SK-N-SH (cell line): ENCODE data around the gene CPNE7. TPM values are rescaled to one million over a fixed set of nuclear protein-coding genes. Genes with fewer than 3 reads are reported as not detected.
"Not testable (repeated sequence)": the region's sequence is repeated elsewhere in the genome, so short reads cannot be mapped to it uniquely, and the experiment has no call there.

Experiments
- CTCF ChIA-PET: fragments of 300-600, 350-600 bp; formaldehyde crosslinking; extraction: SDS; loops from one replicate; lab custom pipeline; 2021; lab: Yijun Ruan, JAX
- POLR2A ChIA-PET: fragments of 350-600 bp; sonication (Branson Sonifier 250); formaldehyde crosslinking; extraction: SDS; loops from one replicate; lab custom pipeline; 2020; ENCODE audit warnings: antibody characterized with exemption, inconsistent platforms; lab: Yijun Ruan, JAX
- DNase-seq: peaks from one replicate; pipeline ENCODE4 v3.0.0; 2012
- H2AFZ ChIP-seq: fragments of 200-600 bp; sonication (generic); 2 replicates; pipeline ENCODE4 v1.8.1; 2016; ENCODE audit warnings: antibody characterized with exemption, mild to moderate bottlenecking, low read depth
- H3F3A ChIP-seq: fragments of 200-600 bp; sonication (generic); replicated peaks from 2 replicates; pipeline ENCODE3; 2016; ENCODE audit warnings: antibody characterized with exemption, mild to moderate bottlenecking; ENCODE audit not compliant: insufficient read depth
- H3K27ac ChIP-seq, 2 experiments: fragments of 200-500 bp in 1 of 2; fragments of 200-600 bp in 1 of 2; sonication (Bioruptor generic) in 1 of 2; sonication (generic), shearing (Covaris generic) in 1 of 2; 2 replicates each; pipeline versions ENCODE4 v1.5.1 to v1.6.1; 2014 to 2016; ENCODE audit warnings: low read depth in 2 of 2, inconsistent platforms in 1 of 2, low read length in 1 of 2, mild to moderate bottlenecking in 1 of 2, mixed read lengths in 1 of 2
- H3K27me3 ChIP-seq: fragments of 200-600 bp; sonication (generic), shearing (Covaris generic); 2 replicates; pipeline ENCODE4 v1.6.1; 2016; ENCODE audit warnings: mixed run types; ENCODE audit not compliant: insufficient read depth
- H3K36me3 ChIP-seq, 2 experiments: fragments of 200-500 bp in 1 of 2; fragments of 200-600 bp in 1 of 2; sonication (Bioruptor generic) in 1 of 2; sonication (generic) in 1 of 2; replicated peaks in 1 of 2; 2 replicates each; pipeline versions ENCODE3 to v1.5.1; 2014 to 2016; ENCODE audit warnings: low read length in 1 of 2, mild to moderate bottlenecking in 1 of 2; ENCODE audit not compliant: insufficient read depth in 2 of 2, control insufficient read depth in 1 of 2
- H3K4me1 ChIP-seq, 2 experiments: fragments of 200-500 bp in 1 of 2; fragments of 200-600 bp in 1 of 2; sonication (Bioruptor generic) in 1 of 2; sonication (generic), shearing (Covaris generic) in 1 of 2; 2 replicates each; pipeline versions ENCODE4 v1.5.1 to v1.6.1; 2014 to 2016; ENCODE audit warnings: low read depth in 1 of 2, low read length in 1 of 2, mixed run types in 1 of 2; ENCODE audit not compliant: insufficient read depth in 2 of 2, control insufficient read depth in 1 of 2
- H3K4me2 ChIP-seq: fragments of 200-600 bp; sonication (generic), shearing (Covaris generic); 2 replicates; pipeline ENCODE4 v1.6.1; 2017; ENCODE audit warnings: mixed run types
- H3K4me3 ChIP-seq, 2 experiments: fragments of 200-500 bp in 1 of 2; fragments of 200-600 bp in 1 of 2; sonication (Bioruptor generic) in 1 of 2; sonication (generic), shearing (Covaris generic) in 1 of 2; 2 replicates each; pipeline versions ENCODE4 v1.5.1 to v1.8.1; 2014 to 2016; ENCODE audit warnings: low read depth in 2 of 2, inconsistent platforms in 1 of 2, low read length in 1 of 2, mild to moderate bottlenecking in 1 of 2, mixed read lengths in 1 of 2, moderate library complexity in 1 of 2
- H3K79me2 ChIP-seq: fragments of 200-600 bp; sonication (generic); 2 replicates; pipeline ENCODE4 v1.8.1; 2017; ENCODE audit warnings: mild to moderate bottlenecking; ENCODE audit not compliant: insufficient read depth
- H3K9ac ChIP-seq: fragments of 200-600 bp; sonication (generic); 2 replicates; pipeline ENCODE4 v1.6.1; 2017; ENCODE audit warnings: mixed run types
- H3K9me2 ChIP-seq: fragments of 200-600 bp; sonication (generic); 2 replicates; pipeline ENCODE4 v1.6.1; 2017; ENCODE audit warnings: mixed run types
- H3K9me3 ChIP-seq: fragments of 200-600 bp; sonication (generic); 2 replicates; pipeline ENCODE4 v1.6.1; 2017; ENCODE audit warnings: mixed run types, mild to moderate bottlenecking, moderate library complexity
- H4K20me1 ChIP-seq: fragments of 200-600 bp; sonication (generic); 2 replicates; pipeline ENCODE4 v1.6.1; 2017; ENCODE audit warnings: mild to moderate bottlenecking, mixed run types; ENCODE audit not compliant: insufficient read depth
- ELF1 ChIP-seq: IDR thresholded peaks from 2 replicates; pipeline ENCODE4 v1.4.0; 2012
- EZH2phosphoT487 ChIP-seq: fragments of 200-600 bp; sonication (generic); IDR thresholded peaks from 2 replicates; pipeline ENCODE4 v1.6.1; 2017; ENCODE audit warnings: low read depth, mixed run types, mild to moderate bottlenecking, antibody characterized with exemption, moderate library complexity, borderline replicate concordance
- FOSL2 ChIP-seq: IDR thresholded peaks from 2 replicates; pipeline ENCODE4 v1.4.0; 2012; ENCODE audit warnings: low read depth, mild to moderate bottlenecking, moderate library complexity, borderline replicate concordance
- FOXM1 ChIP-seq: IDR thresholded peaks from 2 replicates; pipeline ENCODE4 v1.4.0; 2012; ENCODE audit warnings: low read depth, mild to moderate bottlenecking
- GATA2 ChIP-seq: sonication (generic); formaldehyde crosslinking; IDR thresholded peaks from 2 replicates; pipeline ENCODE4 v1.5.0; 2020; ENCODE audit warnings: mild to moderate bottlenecking, missing genetic modification reagents
- NRF1 ChIP-seq: IDR thresholded peaks from 2 replicates; pipeline ENCODE4 v1.6.1; 2012; ENCODE audit warnings: low read depth, mild to moderate bottlenecking, low read length
- PBX3 ChIP-seq: IDR thresholded peaks from 2 replicates; pipeline ENCODE4; 2012
- POLR2AphosphoS5 ChIP-seq: IDR thresholded peaks from 2 replicates; pipeline ENCODE4 v1.6.1; 2012; ENCODE audit warnings: low read depth, low read length
- RFX5 ChIP-seq: IDR thresholded peaks from 2 replicates; pipeline ENCODE4 v1.6.1; 2012; ENCODE audit warnings: mild to moderate bottlenecking, improper control_type of control experiment, low read length
- RXRA ChIP-seq: IDR thresholded peaks from 2 replicates; pipeline ENCODE4 v1.4.0; 2012; ENCODE audit warnings: low read depth, mild to moderate bottlenecking, borderline replicate concordance
- USF1 ChIP-seq: IDR thresholded peaks from 2 replicates; pipeline ENCODE4 v1.4.0; 2012; ENCODE audit warnings: low read depth, borderline replicate concordance
- WGBS: methylation state at CpG from one replicate; pipeline ENCODE4 v1.1.6; 2017; ENCODE audit warnings: low lambda C conversion rate; 5-methylcytosine and 5-hydroxymethylcytosine counted together
- polyA plus RNA-seq, 3 experiments: library from polyadenylated mRNA; depleted of rRNA; stranded (reverse); fragments of >200 nt; gene quantifications; 2 replicates each; pipeline ENCODE4 v1.2.3, GENCODE V29; 2012
- TF ChIP-seq, protein P1 (sequence below): IDR thresholded peaks from 2 replicates; pipeline ENCODE4 v1.4.0; 2012; ENCODE audit warnings: low read depth, borderline replicate concordance

CPNE7 gene
- polyA plus RNA-seq, 1 of the 3 experiments (the other 2 are of a cell fraction), result 3.9 TPM

DNA sequence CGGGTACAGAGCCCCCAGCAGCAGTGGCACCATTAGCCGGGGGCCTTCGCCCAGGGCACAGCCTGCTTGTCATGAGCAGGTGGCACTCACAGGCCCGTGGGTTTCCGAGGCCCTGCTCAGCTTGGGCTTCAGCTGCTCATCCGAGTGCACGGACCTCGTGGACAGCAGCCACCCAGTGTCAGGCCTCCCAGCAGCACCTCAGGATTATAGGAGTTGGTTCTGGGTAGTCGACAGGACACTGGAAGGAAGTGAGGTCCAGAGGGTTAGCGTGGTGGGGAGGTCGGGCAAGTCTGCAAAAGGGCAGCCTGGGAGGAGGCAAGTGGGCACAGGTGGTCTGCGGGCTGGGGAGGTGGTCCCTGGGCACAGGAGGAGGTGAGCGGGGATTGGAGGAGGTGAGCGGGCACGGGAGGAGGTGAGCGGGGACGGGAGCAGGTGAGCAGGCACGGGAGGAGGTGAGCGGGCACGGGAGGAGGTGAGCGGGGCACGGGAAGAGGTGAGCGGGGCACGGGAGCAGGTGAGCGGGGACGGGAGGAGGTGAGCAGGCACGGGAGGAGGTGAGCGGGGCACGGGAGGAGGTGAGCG is 5.1 kb upstream of the CPNE7 start:
- H3K36me3 ChIP-seq, result no peaks in the 10 kb centered on the region
- H3K79me2 ChIP-seq, result no peaks in the 10 kb centered on the region
- no peak for TF ChIP-seq POLR2AphosphoS5
- no peak for TF ChIP-seq GATA2 (CRISPR knock-in tag)
- TF ChIP-seq PBX3, result no peak
- no peak for TF ChIP-seq USF1
- TF ChIP-seq FOXM1, result no peak
- TF ChIP-seq, protein P1, sequence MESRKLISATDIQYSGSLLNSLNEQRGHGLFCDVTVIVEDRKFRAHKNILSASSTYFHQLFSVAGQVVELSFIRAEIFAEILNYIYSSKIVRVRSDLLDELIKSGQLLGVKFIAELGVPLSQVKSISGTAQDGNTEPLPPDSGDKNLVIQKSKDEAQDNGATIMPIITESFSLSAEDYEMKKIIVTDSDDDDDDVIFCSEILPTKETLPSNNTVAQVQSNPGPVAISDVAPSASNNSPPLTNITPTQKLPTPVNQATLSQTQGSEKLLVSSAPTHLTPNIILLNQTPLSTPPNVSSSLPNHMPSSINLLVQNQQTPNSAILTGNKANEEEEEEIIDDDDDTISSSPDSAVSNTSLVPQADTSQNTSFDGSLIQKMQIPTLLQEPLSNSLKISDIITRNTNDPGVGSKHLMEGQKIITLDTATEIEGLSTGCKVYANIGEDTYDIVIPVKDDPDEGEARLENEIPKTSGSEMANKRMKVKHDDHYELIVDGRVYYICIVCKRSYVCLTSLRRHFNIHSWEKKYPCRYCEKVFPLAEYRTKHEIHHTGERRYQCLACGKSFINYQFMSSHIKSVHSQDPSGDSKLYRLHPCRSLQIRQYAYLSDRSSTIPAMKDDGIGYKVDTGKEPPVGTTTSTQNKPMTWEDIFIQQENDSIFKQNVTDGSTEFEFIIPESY, result no peak
- TF ChIP-seq RFX5, result no peak
- TF ChIP-seq RXRA, result no peak
- TF ChIP-seq FOSL2, result no peak
- no peak for TF ChIP-seq NRF1
- TF ChIP-seq ELF1, result no peak
- TF ChIP-seq EZH2phosphoT487, result no peak
- CTCF ChIA-PET, result interaction anchor here (1.0 kb wide), 1 partner anchor 45 kb away, joined by 3 read pairs; no protein-coding TSS in a partner anchor
- H3K4me1 ChIP-seq, result peaks cover 0 to 24% of the 10 kb centered on the region in 2 experiments; a peak in 1 of 4 replicates
- no peak overlapping the region for H3K27ac ChIP-seq
- H3F3A ChIP-seq, result peaks cover 11% of the 10 kb centered on the region
- H3K9me3 ChIP-seq, result no peaks in the 10 kb centered on the region
- no peak overlapping the region for H2AFZ ChIP-seq
- no peak overlapping the region for H3K4me3 ChIP-seq
- POLR2A ChIA-PET, result no interaction called here
- H3K9ac ChIP-seq, result no peak overlapping the region
- H4K20me1 ChIP-seq, result peaks cover 15% of the 10 kb centered on the region
- no peak for DNase-seq
- H3K4me2 ChIP-seq, result no peak overlapping the region
- no peaks in the 10 kb centered on the region for H3K9me2 ChIP-seq
- 85% methylated on average over 27 of the region's 30 CpGs for WGBS
- no peaks in the 10 kb centered on the region for H3K27me3 ChIP-seq

DNA sequence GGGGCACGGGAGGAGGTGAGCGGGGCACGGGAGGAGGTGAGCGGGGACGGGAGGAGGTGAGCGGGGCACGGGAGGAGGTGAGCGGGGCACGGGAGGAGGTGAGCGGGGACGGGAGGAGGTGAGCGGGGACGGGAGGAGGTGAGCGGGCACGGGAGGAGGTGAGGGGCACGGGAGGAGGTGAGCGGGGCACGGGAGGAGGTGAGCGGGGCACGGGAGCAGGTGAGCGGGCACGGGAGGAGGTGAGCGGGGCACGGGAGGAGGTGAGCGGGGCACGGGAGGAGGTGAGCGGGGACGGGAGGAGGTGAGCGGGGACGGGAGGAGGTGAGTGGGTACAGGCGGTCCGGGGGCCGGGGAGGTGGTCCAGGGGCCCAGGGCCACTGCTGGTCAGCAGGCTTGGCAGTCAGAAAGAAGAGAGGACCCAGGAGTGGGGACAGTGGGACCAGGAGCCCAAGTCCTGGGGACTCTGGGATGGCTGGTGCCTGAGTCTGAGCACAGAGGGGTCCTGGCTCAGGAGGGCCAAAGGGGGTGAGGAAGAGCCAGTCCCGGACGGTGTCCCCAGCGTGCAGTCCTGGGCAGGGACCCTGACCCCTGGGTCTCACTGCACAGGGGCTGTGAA is 4.5 kb upstream of the CPNE7 start:
- DNase-seq, H3K9me3 ChIP-seq, H3K27ac ChIP-seq, H3F3A ChIP-seq, H3K4me3 ChIP-seq, H3K9me2 ChIP-seq, H3K9ac ChIP-seq, H4K20me1 ChIP-seq, H3K36me3 ChIP-seq, H3K79me2 ChIP-seq, POLR2A ChIA-PET, CTCF ChIA-PET, H3K4me2 ChIP-seq, H3K27me3 ChIP-seq, H2AFZ ChIP-seq: not testable (repeated sequence)
- H3K4me1 ChIP-seq, result peaks cover 0 to 17% of the 10 kb centered on the region in 2 experiments; a peak in 1 of 4 replicates
- 91% methylated on average over 36 of the region's 36 CpGs for WGBS
